ENCODE data around the gene RIN3.

The RIN3 gene

DNA sequence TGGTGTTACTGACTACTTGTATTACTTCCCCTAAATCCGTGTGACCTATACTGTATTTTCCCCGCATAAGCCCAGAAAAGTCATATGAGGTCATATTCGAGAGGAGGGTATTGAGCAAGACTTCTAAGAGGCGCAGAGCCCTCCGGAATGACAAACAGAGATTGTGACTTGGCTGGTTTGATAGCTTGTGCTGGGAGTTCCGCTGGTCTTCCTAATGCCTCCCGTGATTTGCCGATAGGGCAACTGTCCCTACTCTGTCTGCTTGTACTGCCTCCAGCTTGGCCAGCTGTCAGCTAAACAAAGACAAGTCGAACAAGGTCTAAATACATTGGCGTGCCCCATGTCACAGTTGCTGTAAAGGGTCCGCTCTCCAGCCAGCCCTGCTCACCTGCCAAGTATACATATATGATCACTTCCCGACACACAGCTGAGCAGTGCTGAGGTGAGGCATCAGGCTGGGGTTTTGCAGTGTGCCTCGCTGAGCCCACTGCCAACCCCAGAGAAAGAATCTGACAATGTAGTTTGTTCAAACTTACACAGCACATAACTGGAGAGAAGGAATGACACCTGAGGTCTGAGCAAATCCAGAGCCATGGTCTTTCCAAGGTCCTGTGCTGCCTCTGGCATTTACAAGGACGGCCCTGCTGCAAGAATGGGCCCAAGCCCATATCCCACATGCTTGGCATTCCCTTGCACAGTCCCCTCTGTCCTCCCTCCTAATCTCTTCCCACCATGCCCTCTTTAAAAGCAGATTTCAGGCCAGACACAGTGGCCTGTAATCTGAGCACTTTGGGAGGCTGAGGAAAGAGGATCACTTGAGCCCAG lies 211.1 kb downstream of the RIN3 start:
- H3K4me3 ChIP-seq (ENCODE audit: low read depth, low read length), result no peak overlapping the region
- in situ Hi-C loops (cut with HindIII; ENCODE audit: low sequenced_read_pairs), result no loop called here
- TF ChIP-seq CTCF (IDR thresholded peaks at IDR 0.05; ENCODE audit: low read depth, low read length, missing control alignments), result no peak
- no peak for DNase-seq (ENCODE audit: low read depth)

DNA sequence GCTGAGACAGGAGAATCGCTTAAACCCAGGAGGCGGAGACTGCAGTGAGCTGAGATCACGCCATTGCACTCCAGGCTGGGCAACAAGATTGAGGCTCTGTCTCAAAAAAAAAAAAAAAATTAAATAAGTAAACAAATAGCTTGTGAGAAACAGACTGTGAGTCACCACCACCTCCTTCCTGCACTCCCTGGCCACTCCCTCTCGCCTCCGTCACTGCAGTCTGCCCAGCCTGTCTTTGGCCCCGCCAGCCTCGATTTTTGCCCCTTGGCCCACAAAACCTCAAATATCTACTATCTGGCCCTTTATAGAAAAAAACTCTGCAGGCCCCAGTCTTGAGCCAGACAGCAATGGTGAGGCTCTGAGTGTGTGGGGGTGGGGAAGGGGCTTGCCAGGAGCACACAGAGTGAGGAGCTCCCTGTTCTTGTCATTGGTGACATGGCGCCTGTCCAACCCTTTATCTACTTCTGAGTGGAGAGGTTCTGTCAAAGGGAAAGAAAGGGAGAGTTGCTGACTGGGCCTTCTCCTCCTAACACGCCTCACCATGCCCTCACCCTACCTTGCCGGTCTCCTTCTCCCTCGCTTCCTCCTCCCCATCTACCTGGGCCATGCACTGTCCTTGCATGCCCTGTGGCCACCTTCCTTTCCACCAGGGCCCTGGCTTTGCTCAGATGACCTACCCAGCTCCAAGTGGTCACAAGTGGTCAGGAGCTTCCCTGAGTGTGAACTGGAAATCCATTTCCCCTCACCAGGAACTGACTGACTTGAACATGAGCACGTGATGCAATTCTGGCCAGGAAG lies 212.8 kb downstream of the RIN3 start:
- TF ChIP-seq CTCF (IDR thresholded peaks at IDR 0.05; ENCODE audit: low read depth, low read length, missing control alignments), result no peak
- in situ Hi-C loops (cut with HindIII; ENCODE audit: low sequenced_read_pairs), result no loop called here
- DNase-seq (ENCODE audit: low read depth), result peak; percentile 52
- H3K4me3 ChIP-seq (ENCODE audit: low read depth, low read length), result no peak overlapping the region

GRCh38 chr14:92726933-92727262 lies 213.3 kb downstream of the RIN3 start:
- DNase-seq (ENCODE audit: low read depth), result no peak
- in situ Hi-C loops (cut with HindIII; ENCODE audit: low sequenced_read_pairs), result no loop called here
- TF ChIP-seq CTCF (IDR thresholded peaks at IDR 0.05; ENCODE audit: low read depth, low read length, missing control alignments), result no peak
- no peak overlapping the region for H3K4me3 ChIP-seq (ENCODE audit: low read depth, low read length)

DNA sequence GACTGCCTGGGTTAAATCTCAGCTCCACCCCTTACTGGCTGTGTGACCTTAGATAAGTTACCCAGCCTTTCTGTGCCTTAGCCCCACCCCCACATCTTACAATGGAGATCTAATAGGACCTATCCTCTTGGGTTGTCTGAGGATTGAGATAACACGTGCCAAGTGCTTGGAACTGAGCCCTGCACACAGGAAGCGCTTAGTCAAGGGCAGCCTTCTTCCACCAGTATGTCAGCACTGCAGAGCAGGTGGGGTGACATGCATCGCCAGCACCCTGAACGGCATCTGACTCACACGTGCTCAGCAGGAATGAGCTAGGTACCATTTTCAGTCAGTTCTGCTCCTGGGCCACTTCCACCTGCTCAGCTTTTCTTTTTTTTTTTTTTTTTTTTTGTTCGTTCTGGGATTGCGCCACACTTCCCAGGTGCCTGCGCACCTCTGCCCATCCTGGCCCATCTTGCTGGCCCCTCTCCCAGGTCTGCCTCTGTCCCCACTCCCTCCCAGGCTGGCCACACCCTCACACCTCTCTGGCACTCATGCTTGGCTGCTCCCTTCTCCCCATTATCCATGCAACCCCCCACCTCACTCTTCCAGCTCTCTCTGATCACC lies 215.3 kb downstream of the RIN3 start:
- no peak for TF ChIP-seq CTCF (IDR thresholded peaks at IDR 0.05; ENCODE audit: low read depth, low read length, missing control alignments)
- no peak overlapping the region for H3K4me3 ChIP-seq (ENCODE audit: low read depth, low read length)
- no peak for DNase-seq (ENCODE audit: low read depth)
- in situ Hi-C loops (cut with HindIII; ENCODE audit: low sequenced_read_pairs), result no loop called here

DNA sequence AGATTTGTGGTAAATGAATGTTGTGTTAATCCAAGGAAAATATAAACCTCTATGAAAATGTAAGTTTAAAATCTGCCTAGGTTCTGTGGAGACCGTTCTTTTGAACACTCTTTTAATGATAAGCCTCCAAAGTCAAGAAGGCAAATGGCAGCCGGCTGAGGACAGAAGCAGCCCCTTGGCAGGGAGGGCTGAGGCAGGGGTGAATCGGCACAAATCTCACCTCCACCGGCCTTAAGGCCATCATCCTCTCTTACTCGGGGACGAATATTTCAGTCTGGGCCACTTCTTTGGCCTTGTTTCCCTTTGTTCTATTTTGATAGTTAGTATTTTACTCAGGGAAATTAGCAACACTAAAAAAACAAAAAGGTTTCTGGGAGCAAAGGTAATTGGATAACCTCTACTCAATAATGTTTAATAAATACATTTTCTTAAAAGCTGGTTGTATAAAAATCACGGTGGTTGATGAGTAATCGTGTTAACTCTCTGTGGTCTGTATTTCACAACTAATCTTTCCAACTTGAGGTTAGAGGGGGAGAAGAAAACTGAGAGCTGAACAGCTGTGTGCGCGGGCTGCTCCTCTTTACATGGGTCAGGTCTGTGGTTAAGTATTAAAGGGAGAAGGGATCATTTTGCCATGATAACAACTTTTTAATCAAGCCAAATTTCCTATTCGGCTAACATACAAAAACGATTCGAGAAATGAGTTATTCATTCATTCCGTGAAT lies 216.2 kb downstream of the RIN3 start:
- in situ Hi-C loops (cut with HindIII; ENCODE audit: low sequenced_read_pairs), result no loop called here
- TF ChIP-seq CTCF (IDR thresholded peaks at IDR 0.05; ENCODE audit: low read depth, low read length, missing control alignments), result no peak
- peak; percentile 91 for DNase-seq (ENCODE audit: low read depth)
- H3K4me3 ChIP-seq (ENCODE audit: low read depth, low read length), result no peak overlapping the region

- in situ Hi-C loops (cut with HindIII; ENCODE audit: low sequenced_read_pairs), result no loop called here
- H3K4me3 ChIP-seq (ENCODE audit: low read depth, low read length), result no peak overlapping the region
- no peak for TF ChIP-seq CTCF (IDR thresholded peaks at IDR 0.05; ENCODE audit: low read depth, low read length, missing control alignments)
- no peak for DNase-seq (ENCODE audit: low read depth)
Observed at GRCh38 chr14:92731622-92732115, 218.1 kb downstream of the RIN3 start.

All from astrocyte of the cerebellum (primary cell).